ENCODE data around the gene DOCK9.

GRCh38 chr13:98906746-98907502 is 70.9 kb downstream of the DOCK9 start:
- TF ChIP-seq CTCF (IDR thresholded peaks at IDR 0.05; ENCODE audit: low read length) = no peak
- no peak for TF ChIP-seq EZH2 (IDR thresholded peaks at IDR 0.05; ENCODE audit: borderline replicate concordance, low read length)
